GM18861 (cell line): Measurements from ENCODE around the gene SLC6A9.

Experiments
- ATAC-seq: cut with Tn5 transposase; IDR thresholded peaks from one replicate; pipeline ENCODE4 v1.9.1; 2021; ENCODE audit not compliant: unreplicated experiment

Gene SLC6A9

DNA sequence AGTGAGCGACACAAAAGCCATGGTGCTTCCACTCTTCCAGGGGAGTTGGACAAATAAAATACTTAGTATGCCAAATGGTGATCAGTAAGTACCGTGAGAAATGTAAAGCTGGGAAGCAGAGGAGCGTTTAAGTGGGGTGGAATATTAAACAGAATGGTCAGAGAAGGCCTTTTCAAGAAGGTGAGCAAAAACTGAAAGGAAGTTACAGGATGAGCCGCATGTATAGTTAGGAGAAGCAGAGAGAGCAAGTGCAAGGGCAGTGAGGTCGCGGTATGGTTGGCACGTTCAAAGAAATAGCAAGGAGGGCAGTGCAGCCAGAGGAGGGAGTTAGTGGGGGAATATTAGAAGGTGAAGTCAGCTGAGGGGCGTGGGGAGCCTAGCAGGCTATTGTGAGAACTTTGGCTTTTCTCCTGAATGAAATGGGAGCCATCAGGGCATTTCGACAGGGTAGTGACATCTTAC lies 57.2 kb downstream of the SLC6A9 start:
- no peak for ATAC-seq

- ATAC-seq = no peak
Measured at GRCh38 chr1:43971336-43971980, 59.8 kb downstream of the SLC6A9 start.

- ATAC-seq = no peak
Measured at GRCh38 chr1:43970911-43971310, 60.4 kb downstream of the SLC6A9 start.

- ATAC-seq = no peak
Measured at GRCh38 chr1:43970502-43970901, 60.8 kb downstream of the SLC6A9 start.

GRCh38 chr1:43969746-43970466 lies 61.4 kb downstream of the SLC6A9 start, which contains the start of gene DPH2:
Gene DPH2, plus strand, starts transcription at chr1:43970010. Its CDS starts 166 bp downstream, at chr1:43970176.
- peak; percentile 75 for ATAC-seq

GRCh38 chr1:43969416-43969745 lies 61.9 kb downstream of the SLC6A9 start:
- no peak for ATAC-seq

DNA sequence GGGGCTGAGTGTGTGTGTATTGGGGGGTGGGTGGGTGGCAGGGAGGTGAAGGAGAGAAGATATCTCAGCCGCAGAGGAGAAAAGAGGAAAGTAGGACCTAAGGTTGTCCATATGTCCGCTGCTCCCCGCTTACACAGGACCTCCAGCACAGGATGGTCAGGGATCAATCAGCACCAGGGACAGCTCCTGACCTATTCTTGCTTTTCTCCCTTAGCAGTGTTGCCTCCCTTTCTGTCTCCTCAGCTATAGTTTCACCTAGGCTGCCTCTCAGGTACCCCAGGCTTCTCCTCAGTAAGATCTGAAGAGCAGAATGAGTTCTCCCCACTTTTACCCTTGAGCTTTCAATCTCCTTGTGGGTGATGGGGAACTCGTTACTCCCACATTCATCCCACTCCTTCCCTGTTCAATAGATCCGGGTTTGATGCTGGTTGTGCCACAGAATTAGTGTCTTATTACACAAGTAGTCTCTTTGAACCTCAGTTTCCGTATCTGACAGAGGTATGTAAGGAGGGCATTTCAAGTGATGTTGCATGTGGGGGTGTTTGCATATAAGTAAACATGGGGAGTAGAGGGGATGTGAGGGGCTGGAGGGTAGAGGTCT lies 62.8 kb downstream of the SLC6A9 start:
- ATAC-seq = no peak

GRCh38 chr1:43965316-43965715 lies 65.9 kb downstream of the SLC6A9 start:
- no peak for ATAC-seq

- no peak for ATAC-seq
Measured at GRCh38 chr1:43963890-43964289, 67.4 kb downstream of the SLC6A9 start.

GRCh38 chr1:43963006-43963405 lies 68.3 kb downstream of the SLC6A9 start:
- ATAC-seq = no peak

- no peak for ATAC-seq
Measured at GRCh38 chr1:43962324-43962723, 68.9 kb downstream of the SLC6A9 start.

GRCh38 chr1:43961692-43962091 lies 69.6 kb downstream of the SLC6A9 start:
- ATAC-seq = no peak

GRCh38 chr1:43960798-43961197 lies 70.5 kb downstream of the SLC6A9 start:
- ATAC-seq = no peak

GRCh38 chr1:43958351-43959255 lies 72.7 kb downstream of the SLC6A9 start:
- ATAC-seq = no peak

DNA sequence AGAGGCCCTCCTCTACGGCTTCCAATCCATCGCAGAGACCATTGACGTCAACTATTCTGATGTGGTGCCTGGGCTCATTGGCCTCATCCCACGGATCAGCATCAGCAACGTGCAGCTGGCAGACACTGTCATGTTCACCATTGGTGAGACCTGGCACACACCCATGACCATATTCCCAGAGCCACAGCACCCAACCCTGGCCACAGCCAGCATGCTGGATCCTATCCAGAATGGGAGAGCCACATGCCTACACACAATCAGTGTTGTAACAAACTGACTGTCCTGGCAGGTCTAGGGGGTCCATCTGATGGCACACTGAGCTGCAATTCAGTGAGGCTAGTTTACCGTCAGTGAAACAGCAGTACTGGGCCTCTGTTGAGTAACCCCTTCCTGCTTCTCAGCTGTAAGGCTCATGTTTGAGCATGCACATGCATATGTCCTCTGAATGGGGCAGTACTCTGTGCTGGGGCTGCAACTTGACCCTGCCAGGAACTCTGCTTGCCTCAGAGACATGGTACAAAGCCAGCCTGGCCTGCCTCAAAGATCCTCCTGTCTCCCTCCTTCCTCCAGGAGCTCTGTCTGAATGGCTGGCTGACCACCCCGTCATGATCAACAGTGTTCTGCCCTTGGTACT lies 73.7 kb downstream of the SLC6A9 start:
- ATAC-seq = no peak

DNA sequence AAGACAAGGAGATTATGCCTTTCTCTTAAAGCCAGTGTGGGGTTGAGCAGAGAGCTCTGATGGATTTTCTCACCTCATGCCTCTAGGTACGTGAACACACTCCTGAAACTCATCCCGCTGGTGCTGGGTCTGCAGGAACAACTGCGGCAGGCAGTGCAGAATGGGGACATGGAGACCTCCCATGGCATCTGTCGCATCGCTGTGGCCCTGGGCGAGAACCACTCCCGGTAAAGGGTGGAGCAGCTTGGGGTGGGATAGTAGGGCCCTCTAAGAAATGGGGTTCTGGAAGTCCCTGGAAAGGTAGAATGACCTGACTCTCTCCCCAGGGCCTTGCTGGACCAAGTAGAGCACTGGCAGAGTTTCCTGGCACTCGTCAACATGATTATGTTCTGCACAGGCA lies 75.0 kb downstream of the SLC6A9 start:
- no peak for ATAC-seq

DNA sequence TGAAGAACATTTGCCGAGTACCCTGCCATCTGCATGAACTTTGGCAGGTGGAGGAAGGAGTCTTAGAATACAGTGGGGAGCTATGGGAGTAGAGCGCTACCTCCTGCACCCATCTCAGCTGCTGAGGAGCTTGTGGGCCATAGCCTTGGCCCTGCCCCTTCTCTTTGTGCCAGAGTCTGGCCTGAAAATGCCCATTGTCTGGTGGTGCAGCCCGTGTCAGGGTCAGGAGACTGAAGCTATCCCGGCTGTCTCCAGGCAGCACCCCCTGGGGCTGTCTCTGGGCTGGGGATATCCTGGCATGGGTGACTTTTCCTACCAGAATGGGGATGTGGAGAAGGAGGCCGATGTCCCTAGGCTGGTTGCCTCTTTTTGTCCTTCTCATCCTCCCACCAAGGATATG lies 77.2 kb downstream of the SLC6A9 start:
- no peak for ATAC-seq

DNA sequence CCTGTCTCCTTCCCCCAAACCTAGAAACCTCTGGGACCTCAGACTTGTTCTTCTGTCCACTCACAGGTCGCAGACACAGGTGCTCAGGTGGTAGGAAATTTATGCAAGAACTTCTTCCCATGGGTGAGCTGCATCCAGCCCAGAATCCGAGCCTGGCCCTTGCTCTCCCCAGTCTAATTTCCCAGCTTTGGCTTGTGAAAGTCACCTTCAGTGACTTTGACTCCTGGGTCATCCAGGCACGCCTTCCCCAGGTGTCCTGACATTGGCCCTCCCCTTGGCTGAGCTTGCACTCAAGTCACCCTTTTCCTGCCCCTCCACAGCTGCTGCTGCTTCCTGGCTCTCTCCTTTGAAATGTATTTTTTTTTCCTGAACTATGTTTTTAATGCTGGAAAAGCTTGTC lies 77.9 kb downstream of the SLC6A9 start:
- no peak for ATAC-seq

DNA sequence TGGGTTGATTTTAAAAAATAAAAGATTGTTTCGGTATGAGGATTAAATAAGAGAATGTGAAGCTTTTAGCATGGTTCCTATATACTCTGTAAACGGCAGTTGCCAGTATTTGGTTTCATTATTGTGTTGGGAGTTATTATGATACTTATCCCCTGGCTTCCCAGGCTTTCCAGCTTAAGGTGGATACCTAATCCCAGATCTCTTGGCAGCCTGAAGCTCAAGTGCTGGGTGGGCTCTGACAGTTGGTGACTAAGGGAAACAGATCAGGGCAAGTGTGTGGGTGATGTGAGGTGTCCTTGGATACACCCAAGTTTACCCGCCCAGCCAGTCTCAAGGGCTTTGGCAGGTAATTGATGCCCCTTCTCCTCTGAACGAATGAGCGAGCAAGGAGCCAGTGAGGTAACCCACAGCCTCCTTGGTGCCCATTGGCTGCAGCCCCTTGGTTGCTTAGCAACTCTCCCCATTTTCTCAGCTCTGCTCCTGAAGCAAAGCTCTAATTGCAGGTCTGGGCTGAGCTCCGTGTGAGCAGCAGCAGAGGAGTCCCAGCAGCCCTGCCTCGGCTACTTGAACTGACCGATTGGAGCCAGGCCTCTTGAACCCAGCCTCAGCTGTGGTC lies 78.4 kb downstream of the SLC6A9 start:
- no peak for ATAC-seq
